DOHH2 (cell line): ENCODE results near the gene ADK.

Experiments
- CTCF ChIP-seq: fragments of 200-600 bp; sonication (generic); IDR thresholded peaks from one replicate; pipeline ENCODE4 v1.5.1; 2014; ENCODE audit warnings: antibody characterized with exemption, mild to moderate bottlenecking, low read depth, low read length; ENCODE audit not compliant: poor library complexity, severe bottlenecking
- EZH2phosphoT487 ChIP-seq: fragments of 200-600 bp; sonication (generic); IDR thresholded peaks from 2 replicates; pipeline ENCODE4 v1.6.1; 2017; ENCODE audit warnings: borderline replicate concordance, mild to moderate bottlenecking, antibody characterized with exemption, low read length, moderate library complexity, mixed read lengths

GRCh38 chr10:74437822-74438221 is 286.8 kb downstream of the ADK start:
- no peak for TF ChIP-seq CTCF
- no peak for TF ChIP-seq EZH2phosphoT487
